ENCODE data around the gene SRGN.
A peak's percentile ranks its signal among the peaks of the same experiment; 100 is the strongest.

DNA sequence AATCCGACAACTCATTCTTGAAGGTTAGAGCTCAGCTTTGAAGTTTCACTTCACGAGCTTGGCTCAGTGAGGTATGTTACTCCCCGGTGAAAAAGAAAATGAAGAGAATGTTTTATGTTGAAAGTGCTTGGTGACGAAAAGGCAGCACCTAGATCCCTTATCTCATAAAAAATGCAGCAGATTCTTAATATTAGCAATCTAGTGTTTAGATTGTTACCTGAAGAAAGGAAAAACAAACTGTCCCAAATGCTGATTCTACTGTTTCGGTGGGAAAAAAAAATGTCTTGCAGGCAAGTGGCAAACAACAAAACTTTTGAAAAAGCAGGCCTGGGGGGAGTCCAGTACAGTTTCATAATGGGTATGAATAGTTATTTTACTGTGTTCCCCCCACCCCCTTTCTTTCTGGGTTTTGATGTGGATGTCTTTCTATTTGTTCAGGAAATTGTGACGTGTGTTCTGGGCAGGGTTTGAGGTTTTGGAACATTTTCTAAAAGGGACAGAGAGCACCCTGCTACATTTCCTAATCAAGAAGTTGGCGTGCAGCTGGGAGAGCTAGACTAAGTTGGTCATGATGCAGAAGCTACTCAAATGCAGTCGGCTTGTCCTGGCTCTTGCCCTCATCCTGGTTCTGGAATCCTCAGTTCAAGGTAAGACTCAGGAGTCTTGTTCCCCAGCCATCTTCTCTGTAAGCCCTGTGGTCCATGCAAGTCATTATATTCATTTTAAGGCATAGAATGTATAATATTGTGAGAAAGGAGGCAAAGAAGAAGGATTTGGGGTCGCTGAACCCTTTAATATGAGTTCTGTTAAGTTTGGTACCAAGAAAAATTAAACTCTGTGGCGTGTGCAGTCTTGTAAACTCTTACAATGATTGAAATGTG is at the start of gene SRGN:
- TF ChIP-seq, protein P1, sequence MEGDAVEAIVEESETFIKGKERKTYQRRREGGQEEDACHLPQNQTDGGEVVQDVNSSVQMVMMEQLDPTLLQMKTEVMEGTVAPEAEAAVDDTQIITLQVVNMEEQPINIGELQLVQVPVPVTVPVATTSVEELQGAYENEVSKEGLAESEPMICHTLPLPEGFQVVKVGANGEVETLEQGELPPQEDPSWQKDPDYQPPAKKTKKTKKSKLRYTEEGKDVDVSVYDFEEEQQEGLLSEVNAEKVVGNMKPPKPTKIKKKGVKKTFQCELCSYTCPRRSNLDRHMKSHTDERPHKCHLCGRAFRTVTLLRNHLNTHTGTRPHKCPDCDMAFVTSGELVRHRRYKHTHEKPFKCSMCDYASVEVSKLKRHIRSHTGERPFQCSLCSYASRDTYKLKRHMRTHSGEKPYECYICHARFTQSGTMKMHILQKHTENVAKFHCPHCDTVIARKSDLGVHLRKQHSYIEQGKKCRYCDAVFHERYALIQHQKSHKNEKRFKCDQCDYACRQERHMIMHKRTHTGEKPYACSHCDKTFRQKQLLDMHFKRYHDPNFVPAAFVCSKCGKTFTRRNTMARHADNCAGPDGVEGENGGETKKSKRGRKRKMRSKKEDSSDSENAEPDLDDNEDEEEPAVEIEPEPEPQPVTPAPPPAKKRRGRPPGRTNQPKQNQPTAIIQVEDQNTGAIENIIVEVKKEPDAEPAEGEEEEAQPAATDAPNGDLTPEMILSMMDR (IDR thresholded peaks at IDR 0.05), result no peak
- TF ChIP-seq POLR2AphosphoS5 (IDR thresholded peaks at IDR 0.05; ENCODE audit: insufficient read depth in 1 of 2, low read depth in 1 of 2) (peak; percentile 14 to 86), POLR2A (IDR thresholded peaks at IDR 0.05) (peak in 1 of 2 donors; percentile 60)
